Astrocyte (in vitro differentiated cells and primary cell): ENCODE results near the gene MNT. TPM values are rescaled to one million over a fixed set of nuclear protein-coding genes. Genes with fewer than 3 reads are reported as not detected.

Source experiments
- DNase-seq: peaks from one replicate; pipeline ENCODE4 v3.0.0-alpha.2; 2010; ENCODE audit warnings: low read depth
- FAIRE-seq: peaks from 2 replicates; lab custom pipeline; 2011; peaks lifted over from hg19 to GRCh38; lab: Jason Lieb, UNC
- H2AFZ ChIP-seq: 2 replicates; pipeline ENCODE4 v1.6.0; 2012; ENCODE audit warnings: low read depth, low read length, inconsistent platforms
- H3K27ac ChIP-seq: 2 replicates; pipeline ENCODE4 v1.5.1; 2011; ENCODE audit warnings: low read depth, low read length, inconsistent platforms
- H3K27me3 ChIP-seq: 2 replicates; pipeline ENCODE4 v1.6.0; 2011; ENCODE audit warnings: low read length, inconsistent platforms; ENCODE audit not compliant: insufficient read depth
- H3K36me3 ChIP-seq: 2 replicates; pipeline ENCODE4 v1.5.1; 2011; ENCODE audit warnings: low read length, inconsistent platforms; ENCODE audit not compliant: insufficient read depth
- H3K4me1 ChIP-seq: 2 replicates; pipeline ENCODE4 v1.5.1; 2011; ENCODE audit warnings: low read length, inconsistent platforms; ENCODE audit not compliant: insufficient read depth
- H3K4me2 ChIP-seq: 2 replicates; pipeline ENCODE4 v1.6.0; 2012; ENCODE audit warnings: low read length, inconsistent platforms
- H3K4me3 ChIP-seq: 2 replicates; pipeline ENCODE4 v1.5.1; 2011; ENCODE audit warnings: low read depth, mild to moderate bottlenecking, low read length, inconsistent platforms; ENCODE audit not compliant: insufficient read depth
- H3K79me2 ChIP-seq: 2 replicates; pipeline ENCODE4 v1.6.0; 2012; ENCODE audit warnings: mild to moderate bottlenecking, low read length, inconsistent platforms; ENCODE audit not compliant: insufficient read depth
- H3K9ac ChIP-seq: 2 replicates; pipeline ENCODE4 v1.6.0; 2012; ENCODE audit warnings: mild to moderate bottlenecking, low read length, inconsistent platforms
- H3K9me3 ChIP-seq: 2 replicates; pipeline ENCODE4 v1.5.1; 2012; ENCODE audit warnings: low read depth, mild to moderate bottlenecking, low read length, inconsistent platforms; ENCODE audit not compliant: insufficient read depth
- H4K20me1 ChIP-seq: 2 replicates; pipeline ENCODE4 v1.6.0; 2012; ENCODE audit warnings: low read length, inconsistent platforms; ENCODE audit not compliant: insufficient read depth
- H3K27ac Mint-ChIP-seq: one replicate; pipeline ENCODE4 v1.8.0; 2021; ENCODE audit warnings: mild to moderate bottlenecking, mixed read lengths; ENCODE audit not compliant: unreplicated experiment
- H3K27me3 Mint-ChIP-seq: one replicate; pipeline ENCODE4 v1.8.0; 2021; ENCODE audit warnings: low read depth, mixed read lengths; ENCODE audit not compliant: unreplicated experiment
- H3K36me3 Mint-ChIP-seq: one replicate; pipeline ENCODE4 v1.8.0; 2021; ENCODE audit warnings: low read depth, mixed read lengths; ENCODE audit not compliant: unreplicated experiment
- H3K4me1 Mint-ChIP-seq: one replicate; pipeline ENCODE4 v1.8.0; 2021; ENCODE audit warnings: low read depth, mixed read lengths; ENCODE audit not compliant: unreplicated experiment
- H3K4me3 Mint-ChIP-seq: one replicate; pipeline ENCODE4 v1.8.0; 2021; ENCODE audit warnings: mild to moderate bottlenecking, moderate library complexity, mixed read lengths; ENCODE audit not compliant: unreplicated experiment
- H3K9me3 Mint-ChIP-seq: one replicate; pipeline ENCODE4 v1.8.0; 2021; ENCODE audit warnings: mild to moderate bottlenecking, mixed read lengths; ENCODE audit not compliant: unreplicated experiment
- CTCF ChIP-seq: IDR thresholded peaks from 2 replicates; pipeline ENCODE4 v1.5.1; 2011; ENCODE audit warnings: low read depth, mild to moderate bottlenecking, inconsistent platforms, low read length, moderate library complexity; ENCODE audit not compliant: insufficient read depth
- EZH2 ChIP-seq: IDR thresholded peaks from 2 replicates; pipeline ENCODE4 v1.6.1; 2012; ENCODE audit warnings: mild to moderate bottlenecking, low read length, inconsistent platforms; ENCODE audit not compliant: insufficient read depth
- total RNA-seq: library from RNA; stranded (reverse); gene quantifications from 2 replicates; pipeline ENCODE4 v1.2.1, GENCODE V29; 2021

The MNT gene
- total RNA-seq, 1 donor from 2014 or later: 29.1 TPM

GRCh38 chr17:2391597-2392251, 9.1 kb downstream of the MNT start:
- Histone ChIP-seq H3K9ac (peak overlapping the region; percentile 72), H3K9me3 (no peaks in the 10 kb centered on the region), H3K27ac (peak overlapping the region; percentile 79), H3K4me3 (peak overlapping the region; percentile 48), H4K20me1 (peaks cover 52% of the 10 kb centered on the region), H3K4me1 (peaks cover 39% of the 10 kb centered on the region), H3K36me3 (peaks cover 5% of the 10 kb centered on the region), H2AFZ (no peak overlapping the region), H3K4me2 (peak overlapping the region; percentile 85), H3K27me3 (no peaks in the 10 kb centered on the region), H3K79me2 (peaks cover 60% of the 10 kb centered on the region)
- H3K36me3 Mint-ChIP-seq: peaks cover 8% of the 10 kb centered on the region
- peak overlapping the region; percentile 84 for H3K4me3 Mint-ChIP-seq
- H3K9me3 Mint-ChIP-seq: no peaks in the 10 kb centered on the region
- TF ChIP-seq CTCF: no peak
- no peak for TF ChIP-seq EZH2
- FAIRE-seq: no peak
- H3K4me1 Mint-ChIP-seq: peaks cover 29% of the 10 kb centered on the region
- no peak for DNase-seq
- no peaks in the 10 kb centered on the region for H3K27me3 Mint-ChIP-seq
- H3K27ac Mint-ChIP-seq: peak overlapping the region; percentile 96

- no peak overlapping the region for H3K27ac ChIP-seq
- peak overlapping the region; percentile 62 for H3K4me3 Mint-ChIP-seq
- peaks cover 8% of the 10 kb centered on the region for H3K36me3 Mint-ChIP-seq
- H4K20me1 ChIP-seq: peaks cover 41% of the 10 kb centered on the region
- H3K4me2 ChIP-seq: no peak overlapping the region
- H3K4me3 ChIP-seq: no peak overlapping the region
- H2AFZ ChIP-seq: no peak overlapping the region
- FAIRE-seq (no peak), DNase-seq (no peak)
- peak overlapping the region; percentile 75 for H3K27ac Mint-ChIP-seq
- H3K79me2 ChIP-seq: peaks cover 48% of the 10 kb centered on the region
- H3K27me3 Mint-ChIP-seq: no peaks in the 10 kb centered on the region
- H3K4me1 Mint-ChIP-seq: peaks cover 19% of the 10 kb centered on the region
- peaks cover 25% of the 10 kb centered on the region for H3K4me1 ChIP-seq
- peaks cover 5% of the 10 kb centered on the region for H3K36me3 ChIP-seq
- TF ChIP-seq CTCF (no peak), EZH2 (no peak)
- no peak overlapping the region for H3K9ac ChIP-seq
- H3K9me3 Mint-ChIP-seq: no peaks in the 10 kb centered on the region
- H3K9me3 ChIP-seq: no peaks in the 10 kb centered on the region
- no peaks in the 10 kb centered on the region for H3K27me3 ChIP-seq
Observed at GRCh38 chr17:2390199-2390836, 10.5 kb downstream of the MNT start.

- no peaks in the 10 kb centered on the region for H3K9me3 Mint-ChIP-seq
- Histone ChIP-seq H3K4me1 (peaks cover 16% of the 10 kb centered on the region), H3K4me3 (no peak overlapping the region), H3K27ac (no peak overlapping the region), H4K20me1 (peaks cover 39% of the 10 kb centered on the region), H3K4me2 (no peak overlapping the region), H3K9ac (no peak overlapping the region), H3K36me3 (peaks cover 5% of the 10 kb centered on the region), H2AFZ (no peak overlapping the region), H3K9me3 (no peaks in the 10 kb centered on the region), H3K79me2 (peaks cover 34% of the 10 kb centered on the region), H3K27me3 (no peaks in the 10 kb centered on the region)
- no peak for TF ChIP-seq EZH2
- no peak for TF ChIP-seq CTCF
- peaks cover 8% of the 10 kb centered on the region for H3K36me3 Mint-ChIP-seq
- H3K4me1 Mint-ChIP-seq: peaks cover 14% of the 10 kb centered on the region
- FAIRE-seq (no peak), DNase-seq (no peak)
- no peaks in the 10 kb centered on the region for H3K27me3 Mint-ChIP-seq
- H3K4me3 Mint-ChIP-seq: no peak overlapping the region
- H3K27ac Mint-ChIP-seq: peak overlapping the region; percentile 66
Observed at GRCh38 chr17:2388683-2389055, 12.2 kb downstream of the MNT start.
